HFF-Myc (cell line): Measurements from ENCODE around the gene HLA-A.

Source experiments
- DNase-seq: peaks from one replicate; pipeline ENCODE4 v3.0.0-alpha.2; 2011; ENCODE audit warnings: low read depth; ENCODE audit errors: extremely low read depth
- H3K4me3 ChIP-seq: replicated peaks from 2 replicates; pipeline ENCODE4 v1.5.1; 2011; ENCODE audit warnings: low read depth, mild to moderate bottlenecking, control low read depth, low read length
- TF ChIP-seq, protein P1 (sequence below): IDR thresholded peaks from 2 replicates; pipeline ENCODE4 v1.5.1; 2012; ENCODE audit warnings: mild to moderate bottlenecking, low read depth, low read length, control low read depth; ENCODE audit errors: missing control alignments

Gene HLA-A

DNA sequence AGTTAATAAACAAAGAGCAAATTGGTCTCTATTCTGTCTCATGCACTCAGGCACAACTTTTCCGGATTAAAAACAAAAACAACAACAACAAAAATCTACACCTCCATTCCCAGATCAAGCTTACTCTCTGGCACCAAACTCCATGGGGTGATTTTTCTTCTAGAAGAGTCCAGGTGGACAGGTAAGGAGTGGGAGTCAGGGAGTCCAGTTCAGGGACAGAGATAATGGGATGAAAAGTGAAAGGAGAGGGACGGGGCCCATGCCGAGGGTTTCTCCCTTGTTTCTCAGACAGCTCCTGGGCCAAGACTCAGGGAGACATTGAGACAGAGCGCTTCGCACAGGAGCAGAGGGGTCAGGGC, 437 bp upstream of the HLA-A start:
- peak overlapping the region; percentile 70 for H3K4me3 ChIP-seq
- DNase-seq = no peak
- TF ChIP-seq, protein P1, sequence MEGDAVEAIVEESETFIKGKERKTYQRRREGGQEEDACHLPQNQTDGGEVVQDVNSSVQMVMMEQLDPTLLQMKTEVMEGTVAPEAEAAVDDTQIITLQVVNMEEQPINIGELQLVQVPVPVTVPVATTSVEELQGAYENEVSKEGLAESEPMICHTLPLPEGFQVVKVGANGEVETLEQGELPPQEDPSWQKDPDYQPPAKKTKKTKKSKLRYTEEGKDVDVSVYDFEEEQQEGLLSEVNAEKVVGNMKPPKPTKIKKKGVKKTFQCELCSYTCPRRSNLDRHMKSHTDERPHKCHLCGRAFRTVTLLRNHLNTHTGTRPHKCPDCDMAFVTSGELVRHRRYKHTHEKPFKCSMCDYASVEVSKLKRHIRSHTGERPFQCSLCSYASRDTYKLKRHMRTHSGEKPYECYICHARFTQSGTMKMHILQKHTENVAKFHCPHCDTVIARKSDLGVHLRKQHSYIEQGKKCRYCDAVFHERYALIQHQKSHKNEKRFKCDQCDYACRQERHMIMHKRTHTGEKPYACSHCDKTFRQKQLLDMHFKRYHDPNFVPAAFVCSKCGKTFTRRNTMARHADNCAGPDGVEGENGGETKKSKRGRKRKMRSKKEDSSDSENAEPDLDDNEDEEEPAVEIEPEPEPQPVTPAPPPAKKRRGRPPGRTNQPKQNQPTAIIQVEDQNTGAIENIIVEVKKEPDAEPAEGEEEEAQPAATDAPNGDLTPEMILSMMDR = no peak

DNA sequence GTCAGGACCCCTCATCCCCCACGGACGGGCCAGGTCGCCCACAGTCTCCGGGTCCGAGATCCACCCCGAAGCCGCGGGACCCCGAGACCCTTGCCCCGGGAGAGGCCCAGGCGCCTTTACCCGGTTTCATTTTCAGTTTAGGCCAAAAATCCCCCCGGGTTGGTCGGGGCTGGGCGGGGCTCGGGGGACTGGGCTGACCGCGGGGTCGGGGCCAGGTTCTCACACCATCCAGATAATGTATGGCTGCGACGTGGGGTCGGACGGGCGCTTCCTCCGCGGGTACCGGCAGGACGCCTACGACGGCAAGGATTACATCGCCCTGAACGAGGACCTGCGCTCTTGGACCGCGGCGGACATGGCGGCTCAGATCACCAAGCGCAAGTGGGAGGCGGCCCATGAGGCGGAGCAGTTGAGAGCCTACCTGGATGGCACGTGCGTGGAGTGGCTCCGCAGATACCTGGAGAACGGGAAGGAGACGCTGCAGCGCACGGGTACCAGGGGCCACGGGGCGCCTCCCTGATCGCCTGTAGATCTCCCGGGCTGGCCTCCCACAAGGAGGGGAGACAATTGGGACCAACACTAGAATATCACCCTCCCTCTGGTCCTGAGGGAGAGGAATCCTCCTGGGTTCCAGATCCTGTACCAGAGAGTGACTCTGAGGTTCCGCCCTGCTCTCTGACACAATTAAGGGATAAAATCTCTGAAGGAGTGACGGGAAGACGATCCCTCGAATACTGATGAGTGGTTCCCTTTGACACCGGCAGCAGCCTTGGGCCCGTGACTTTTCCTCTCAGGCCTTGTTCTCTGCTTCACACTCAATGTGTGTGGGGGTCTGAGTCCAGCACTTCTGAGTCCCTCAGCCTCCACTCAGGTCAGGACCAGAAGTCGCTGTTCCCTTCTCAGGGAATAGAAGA, 978 bp downstream of the HLA-A start:
- no peak for DNase-seq
- peak overlapping the region; percentile 70 for H3K4me3 ChIP-seq
- TF ChIP-seq, protein P1 = no peak

DNA sequence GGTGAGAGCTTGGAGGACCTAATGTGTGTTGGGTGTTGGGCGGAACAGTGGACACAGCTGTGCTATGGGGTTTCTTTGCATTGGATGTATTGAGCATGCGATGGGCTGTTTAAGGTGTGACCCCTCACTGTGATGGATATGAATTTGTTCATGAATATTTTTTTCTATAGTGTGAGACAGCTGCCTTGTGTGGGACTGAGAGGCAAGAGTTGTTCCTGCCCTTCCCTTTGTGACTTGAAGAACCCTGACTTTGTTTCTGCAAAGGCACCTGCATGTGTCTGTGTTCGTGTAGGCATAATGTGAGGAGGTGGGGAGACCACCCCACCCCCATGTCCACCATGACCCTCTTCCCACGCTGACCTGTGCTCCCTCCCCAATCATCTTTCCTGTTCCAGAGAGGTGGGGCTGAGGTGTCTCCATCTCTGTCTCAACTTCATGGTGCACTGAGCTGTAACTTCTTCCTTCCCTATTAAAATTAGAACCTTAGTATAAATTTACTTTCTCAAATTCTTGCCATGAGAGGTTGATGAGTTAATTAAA, 3.0 kb downstream of the HLA-A start:
- DNase-seq = no peak
- TF ChIP-seq, protein P1 = no peak
- no peak overlapping the region for H3K4me3 ChIP-seq

DNA sequence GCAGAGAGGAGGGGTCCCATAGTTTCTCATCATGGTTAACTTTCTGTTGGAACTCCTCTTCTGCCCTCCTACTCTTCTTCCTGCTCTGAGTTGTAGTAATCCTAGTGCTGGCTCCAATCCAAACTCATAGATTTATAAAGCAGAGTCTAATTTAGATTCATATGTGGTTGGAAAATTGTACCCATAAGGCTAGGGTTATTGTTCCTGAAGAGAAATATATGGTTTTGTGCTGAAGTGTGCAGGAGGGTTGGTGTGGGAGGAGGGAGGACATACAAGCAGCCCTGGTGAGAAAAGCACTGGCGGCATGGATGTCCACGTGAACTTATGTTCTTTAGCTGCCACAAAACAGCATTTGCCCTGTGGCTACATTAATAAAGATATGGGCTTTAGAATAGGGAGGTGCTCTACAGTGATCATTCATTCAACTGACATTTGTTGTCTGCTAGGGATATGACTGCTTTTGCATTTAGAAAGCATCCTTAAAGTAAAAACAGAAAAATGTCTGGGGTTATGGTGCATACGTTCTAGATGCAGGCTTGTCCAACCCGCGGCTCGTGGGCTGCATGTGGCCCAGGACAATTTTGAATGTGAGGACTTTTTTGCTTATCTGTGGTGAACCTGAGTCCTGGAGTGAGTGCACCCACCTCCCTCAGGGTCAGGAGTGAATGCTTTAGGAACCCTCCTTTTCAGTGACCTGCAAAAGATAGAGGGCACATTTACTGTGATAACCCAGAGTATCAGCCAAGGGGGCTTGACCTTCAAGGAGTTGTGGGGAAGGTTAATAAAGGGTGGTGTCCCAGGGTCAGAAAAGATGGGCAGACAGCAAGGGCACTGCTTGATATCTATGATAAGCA, 4.1 kb downstream of the HLA-A start:
- DNase-seq = no peak
- no peak overlapping the region for H3K4me3 ChIP-seq
- TF ChIP-seq, protein P1 = no peak

DNA sequence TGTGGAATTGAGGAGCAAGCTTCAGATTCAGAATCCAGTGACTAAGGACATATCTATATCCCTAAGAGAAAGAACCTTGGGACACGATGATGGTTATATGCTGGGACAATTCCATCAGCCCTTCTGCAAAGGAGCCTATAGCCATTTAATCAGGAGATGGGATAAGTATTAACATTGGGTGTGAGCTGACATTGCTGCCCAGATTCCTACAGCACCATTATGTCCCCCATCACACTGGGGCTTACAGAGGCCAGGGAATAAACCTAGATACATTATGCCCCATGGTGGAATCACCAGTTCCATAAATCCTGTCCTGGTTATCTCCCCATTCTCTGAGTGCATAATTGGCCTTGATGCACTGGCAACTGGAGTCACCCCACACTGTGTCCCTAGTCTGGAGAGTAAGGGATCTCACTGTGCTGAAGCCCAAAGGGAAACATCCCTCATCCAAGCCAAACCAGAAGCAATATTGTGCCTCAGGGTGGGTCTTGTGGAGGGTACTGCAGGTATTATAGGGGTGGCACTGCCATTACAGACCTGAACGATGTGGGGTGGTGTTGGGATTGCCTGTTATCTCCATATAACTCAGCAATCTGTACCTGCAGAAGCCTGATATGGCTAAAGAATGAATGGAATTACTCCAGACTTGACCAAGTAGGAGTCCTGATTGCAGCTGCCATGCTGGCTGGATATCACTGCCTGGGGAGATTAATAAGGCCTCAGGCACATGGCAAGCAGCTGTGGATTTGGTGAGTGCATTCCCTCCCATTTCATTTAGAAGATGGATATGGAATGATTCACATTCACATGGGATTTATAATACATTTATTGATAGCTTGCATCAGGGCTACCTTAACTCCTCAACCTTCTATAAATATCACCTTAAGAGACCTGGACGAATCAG, 5.0 kb downstream of the HLA-A start:
- no peak overlapping the region for H3K4me3 ChIP-seq
- no peak for DNase-seq
- TF ChIP-seq, protein P1 = no peak

DNA sequence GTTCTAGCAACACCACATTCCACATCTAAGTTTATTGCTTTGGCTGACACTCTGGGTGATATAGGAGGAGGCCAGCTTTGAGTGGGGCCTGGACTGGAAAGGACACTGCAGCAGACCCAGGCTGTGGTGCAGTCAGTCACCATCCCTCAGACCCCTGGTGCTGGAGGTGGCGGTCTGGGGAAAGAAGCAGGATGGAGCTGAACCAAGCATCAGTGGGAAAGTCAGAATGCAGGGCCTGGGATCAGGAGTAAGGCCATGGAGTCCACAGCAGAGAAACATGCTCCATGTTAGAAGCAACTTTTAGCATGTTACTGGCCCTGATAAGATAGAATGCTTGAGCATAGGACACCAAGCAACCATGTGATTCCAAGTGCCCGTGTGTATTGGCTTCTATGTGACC, 5.9 kb downstream of the HLA-A start:
- H3K4me3 ChIP-seq = no peak overlapping the region
- TF ChIP-seq, protein P1 = no peak
- DNase-seq = no peak
